GM18861 (cell line): ENCODE results near the gene CFAP68.
A peak's percentile ranks its signal among the peaks of the same experiment; 100 is the strongest.
"Not testable (repeated sequence)": the region's sequence is repeated elsewhere in the genome, so short reads cannot be mapped to it uniquely, and the experiment has no call there.

ENCODE experiments used
- ATAC-seq: cut with Tn5 transposase; IDR thresholded peaks from one replicate; pipeline ENCODE4 v1.9.1; 2021; ENCODE audit not compliant: unreplicated experiment

The CFAP68 gene

DNA sequence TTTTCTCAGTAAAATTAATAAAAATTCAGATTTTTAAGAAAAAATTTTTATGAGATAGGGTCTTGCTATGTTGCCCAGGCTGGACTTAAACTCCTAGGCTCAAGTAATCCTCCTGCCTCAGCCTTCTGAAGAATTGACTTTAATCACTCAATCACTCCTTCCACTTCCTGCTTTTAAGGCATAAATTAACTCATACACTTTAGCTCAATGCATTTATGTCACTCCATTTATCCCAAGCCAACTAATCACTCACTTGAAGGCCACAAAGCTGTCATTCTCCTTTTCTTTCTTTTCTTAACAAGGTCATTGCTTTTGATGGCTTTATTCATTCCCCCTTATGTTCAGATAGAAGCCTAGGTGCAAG lies 8.8 kb upstream of the CFAP68 start:
- peak; percentile 13 for ATAC-seq

DNA sequence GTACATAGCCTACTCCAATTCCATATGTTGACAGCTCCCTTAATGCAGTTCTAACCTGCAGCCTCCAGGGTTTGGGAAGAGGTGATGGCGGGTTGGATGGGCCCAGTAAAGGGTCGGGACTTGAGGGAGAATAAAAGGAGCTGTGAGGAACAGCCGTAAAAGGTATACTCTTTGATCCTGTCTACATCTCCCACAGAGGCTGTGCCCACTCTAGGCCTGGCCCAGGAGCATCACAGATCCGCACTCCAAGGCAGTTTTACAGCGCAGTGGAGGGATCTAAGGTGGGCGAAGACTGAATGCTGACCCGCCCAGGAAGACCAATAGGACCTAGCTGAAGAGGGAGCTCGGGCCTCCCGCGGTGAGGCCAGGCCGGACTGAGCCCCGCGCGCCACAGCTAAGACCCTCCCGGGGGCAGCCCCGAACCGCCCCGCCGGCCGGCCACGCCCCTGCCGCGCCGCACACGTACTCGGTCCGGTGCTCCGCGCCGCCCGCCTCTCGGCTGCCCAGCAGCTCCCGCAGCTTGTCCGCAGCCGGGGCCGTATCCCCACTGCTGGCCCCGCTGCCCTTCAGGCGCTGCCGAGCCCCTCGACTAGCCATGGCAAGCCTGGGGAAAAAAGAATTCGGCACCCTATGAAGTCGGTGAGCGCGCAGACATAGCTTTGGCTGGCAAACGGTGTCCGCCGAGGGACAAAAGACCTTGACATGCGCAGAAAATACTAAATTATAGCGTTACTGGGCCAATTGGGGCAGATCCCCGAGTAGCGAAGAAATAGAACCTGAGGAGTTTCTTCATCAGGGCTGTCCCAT lies 8.3 kb upstream of the CFAP68 start, which contains the start of gene ALG9:
Gene ALG9, minus strand, starts transcription at position 696 of the 807 bp plus-strand sequence. Its CDS starts 99 bp downstream, at position 597.
- ATAC-seq = peak; percentile 71

- ATAC-seq = no peak
Measured at GRCh38 chr11:111871693-111872161, 7.6 kb upstream of the CFAP68 start.

GRCh38 chr11:111878385-111878848 lies 924 bp upstream of the CFAP68 start:
- peak; percentile 6 for ATAC-seq

DNA sequence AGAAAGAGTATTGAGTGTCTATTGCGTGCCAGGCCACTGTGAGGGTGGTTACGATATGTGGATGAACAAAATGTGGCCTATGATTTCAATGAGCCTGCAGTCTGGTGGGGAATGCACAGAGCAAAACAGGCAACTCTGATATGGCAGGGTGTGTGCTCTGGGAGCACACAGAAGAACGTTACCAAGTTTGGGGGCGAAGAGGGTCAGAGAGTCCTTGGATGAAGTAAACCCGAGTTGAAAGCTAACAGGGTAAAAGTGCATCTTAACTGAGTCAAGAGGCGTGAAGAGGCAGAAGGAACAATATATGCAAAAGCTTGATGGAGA lies 258 bp downstream of the CFAP68 start:
- no peak for ATAC-seq

DNA sequence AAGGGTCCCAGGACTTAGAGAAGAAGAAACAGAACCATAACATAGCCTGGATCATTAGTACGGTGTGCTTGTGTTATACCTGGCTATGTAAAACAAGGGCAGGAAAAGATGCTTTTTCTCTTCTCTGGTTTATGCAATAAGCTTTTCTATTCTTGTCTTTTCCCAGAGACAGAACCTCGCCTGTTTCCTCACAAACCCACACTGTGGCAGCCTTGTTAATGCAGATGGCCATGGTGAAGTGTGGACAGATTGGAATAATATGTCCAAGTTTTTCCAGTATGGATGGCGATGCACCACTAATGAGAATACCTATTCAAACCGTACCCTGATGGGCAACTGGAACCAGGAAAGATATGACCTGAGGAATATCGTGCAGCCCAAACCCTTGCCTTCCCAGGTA lies 2.9 kb downstream of the CFAP68 start:
- ATAC-seq = no peak

DNA sequence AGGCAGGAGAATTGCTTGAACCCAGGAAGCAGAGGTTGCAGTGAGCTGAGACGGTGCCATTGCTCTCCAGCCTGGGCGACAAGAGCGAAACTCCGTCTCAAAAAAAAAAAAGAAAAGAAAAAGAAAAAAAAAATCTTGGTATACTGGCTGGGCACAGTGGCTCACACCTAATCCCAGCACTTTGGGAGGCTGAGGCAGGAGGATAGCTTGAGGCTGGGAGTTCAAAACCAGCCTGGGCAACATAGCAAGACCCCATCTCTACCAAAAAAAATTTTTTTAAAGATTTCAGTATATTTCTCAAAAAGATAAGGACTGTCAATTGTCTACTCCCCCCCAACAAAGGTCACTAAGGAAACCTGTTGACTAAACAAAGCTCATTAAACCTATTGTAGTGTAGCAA lies 5.7 kb downstream of the CFAP68 start:
- not testable (repeated sequence) for ATAC-seq

- ATAC-seq = no peak
Measured at GRCh38 chr11:111886032-111886431, 6.7 kb downstream of the CFAP68 start.

GRCh38 chr11:111886844-111887243 lies 7.5 kb downstream of the CFAP68 start:
- ATAC-seq = no peak

GRCh38 chr11:111905411-111905810 lies 26.1 kb downstream of the CFAP68 start:
- ATAC-seq = no peak

- no peak for ATAC-seq
Measured at GRCh38 chr11:111906680-111907079, 27.3 kb downstream of the CFAP68 start.

- no peak for ATAC-seq
Measured at GRCh38 chr11:111908639-111909305, 29.4 kb downstream of the CFAP68 start.

GRCh38 chr11:111909378-111909777 lies 30.0 kb downstream of the CFAP68 start:
- ATAC-seq = no peak

DNA sequence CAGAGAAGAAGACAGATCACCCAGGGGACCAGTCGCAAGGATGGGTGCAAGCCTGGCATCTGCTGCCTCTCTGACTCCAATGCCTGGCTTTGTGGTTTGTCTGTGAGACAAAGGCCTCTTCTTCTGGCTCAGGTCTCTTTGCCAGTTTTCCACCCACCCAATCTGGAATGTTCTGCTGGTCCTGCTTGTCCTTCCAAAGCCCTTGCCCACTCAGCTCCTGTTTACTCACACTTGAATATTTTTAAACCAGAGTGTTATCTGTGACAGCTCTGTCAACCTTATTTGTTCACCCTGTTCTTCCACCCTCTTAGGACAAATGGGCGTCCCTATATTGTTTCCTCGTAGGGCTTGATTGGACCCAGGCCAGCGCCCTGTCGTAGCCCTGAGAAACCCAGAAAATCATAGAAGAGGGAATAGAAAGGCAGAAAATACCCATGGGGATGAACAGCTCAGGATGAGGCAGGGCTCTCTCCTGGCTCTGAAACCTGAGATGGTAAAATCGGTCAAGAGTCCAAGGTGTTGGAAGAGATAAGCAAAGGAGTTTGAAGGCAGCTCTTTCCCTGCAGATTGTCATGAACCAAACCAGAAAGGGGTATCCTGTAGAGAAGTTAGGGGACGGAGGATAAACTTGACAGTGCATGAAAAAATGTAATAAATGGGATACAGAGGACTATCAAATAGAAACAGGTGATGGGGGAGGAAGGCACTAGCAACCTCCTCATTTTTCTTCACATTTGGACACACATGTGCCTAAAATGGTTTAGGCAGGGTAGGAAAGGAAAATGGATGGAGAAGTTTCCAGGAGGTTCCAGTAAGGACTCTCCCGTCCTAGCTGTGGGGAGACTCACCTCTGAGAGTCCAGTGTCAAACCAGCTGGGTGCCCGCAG lies 31.6 kb downstream of the CFAP68 start:
- no peak for ATAC-seq

GRCh38 chr11:111911563-111912401 lies 32.4 kb downstream of the CFAP68 start, which contains the start of gene CRYAB:
TSS of gene CRYAB (minus strand) at chr11:111911770. CDS start at chr11:111911724, 46 bp downstream.
- ATAC-seq = no peak

- ATAC-seq = no peak
Measured at GRCh38 chr11:111912535-111912934, 33.2 kb downstream of the CFAP68 start, which contains the start of gene HSPB2. TSS of gene HSPB2 (plus strand) at chr11:111912734. CDS start at chr11:111912830, 96 bp downstream.

DNA sequence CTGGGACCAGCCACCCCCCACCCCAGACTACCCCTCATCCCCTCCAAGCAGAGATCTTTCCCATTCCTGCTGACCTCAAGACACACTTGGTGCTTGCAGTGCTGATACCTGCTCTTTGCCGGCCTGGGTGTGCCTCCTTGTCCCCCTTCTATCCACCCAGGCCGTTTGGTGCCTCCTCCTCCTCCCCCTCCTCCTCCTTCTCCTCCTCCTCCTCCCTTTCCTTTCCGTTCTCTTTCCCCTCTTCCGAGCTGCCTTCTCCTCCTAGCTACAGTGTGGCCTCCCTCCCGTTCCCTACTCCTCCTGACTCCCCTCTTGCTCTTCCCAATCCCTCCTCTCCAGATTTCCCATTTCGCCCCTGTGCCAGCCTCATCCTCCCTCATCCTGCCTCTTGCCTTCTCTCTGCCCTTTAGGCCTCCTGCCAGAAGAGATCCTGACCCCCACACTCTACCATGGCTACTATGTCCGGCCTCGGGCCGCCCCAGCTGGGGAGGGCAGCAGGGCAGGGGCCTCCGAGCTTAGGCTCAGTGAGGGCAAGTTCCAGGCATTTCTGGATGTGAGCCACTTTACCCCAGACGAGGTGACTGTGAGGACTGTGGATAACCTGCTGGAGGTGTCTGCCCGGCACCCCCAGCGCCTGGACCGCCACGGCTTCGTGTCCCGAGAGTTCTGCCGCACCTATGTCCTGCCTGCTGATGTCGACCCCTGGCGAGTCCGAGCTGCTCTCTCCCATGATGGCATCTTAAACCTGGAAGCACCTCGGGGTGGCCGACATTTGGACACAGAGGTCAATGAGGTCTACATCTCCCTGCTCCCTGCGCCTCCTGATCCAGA lies 33.9 kb downstream of the CFAP68 start:
- ATAC-seq = no peak

DNA sequence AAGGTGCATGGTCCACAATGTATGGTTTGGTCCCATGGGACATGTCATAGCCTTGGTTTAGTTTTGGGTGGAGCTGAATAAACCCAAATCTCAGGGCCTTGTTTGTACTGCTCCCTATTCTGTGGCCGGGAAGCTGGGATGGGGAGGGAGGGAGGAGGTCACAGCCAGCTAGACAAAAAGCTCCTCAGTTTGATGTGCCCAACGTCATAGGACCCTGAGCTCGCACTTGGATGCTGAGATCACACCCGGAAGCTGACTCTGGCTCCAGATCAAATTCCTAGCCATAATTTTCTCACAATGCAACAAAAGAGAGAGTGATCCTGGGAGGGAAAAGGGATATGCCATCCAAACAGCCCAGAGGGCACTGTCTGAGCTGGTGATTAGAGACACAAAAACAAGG lies 34.7 kb downstream of the CFAP68 start:
- ATAC-seq = no peak

DNA sequence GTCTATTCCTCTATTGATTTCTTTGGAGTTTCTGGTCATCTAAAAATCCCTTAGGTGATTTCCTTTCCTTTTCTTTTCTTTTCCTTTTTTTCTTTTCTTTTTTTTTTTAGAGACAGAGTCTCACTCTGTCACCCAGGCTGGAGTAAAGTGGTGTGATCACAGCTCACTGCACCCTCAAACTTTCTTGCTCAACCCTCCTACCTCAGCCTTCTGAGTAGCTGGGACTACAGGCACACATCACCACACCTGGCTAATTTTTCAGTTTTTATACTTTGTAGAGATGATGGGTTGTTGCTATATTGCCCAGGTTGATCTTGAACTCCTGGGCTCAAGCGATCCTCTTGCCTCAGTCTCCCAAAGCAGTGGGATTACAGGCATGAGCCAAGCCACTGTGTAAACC lies 37.4 kb downstream of the CFAP68 start:
- no peak for ATAC-seq
